ENCODE results near the gene ETV6. TPM values are rescaled to one million over a fixed set of nuclear protein-coding genes. Genes with fewer than 3 reads are reported as not detected.
"Not testable (repeated sequence)": the region's sequence is repeated elsewhere in the genome, so short reads cannot be mapped to it uniquely, and the experiment has no call there.

The ETV6 gene
- total and polyA plus RNA-seq, 2 of the 8 experiments (the other 6 are each of a cell fraction or from before 2014, with no cell fraction given), result 5.5 to 23.9 TPM

DNA sequence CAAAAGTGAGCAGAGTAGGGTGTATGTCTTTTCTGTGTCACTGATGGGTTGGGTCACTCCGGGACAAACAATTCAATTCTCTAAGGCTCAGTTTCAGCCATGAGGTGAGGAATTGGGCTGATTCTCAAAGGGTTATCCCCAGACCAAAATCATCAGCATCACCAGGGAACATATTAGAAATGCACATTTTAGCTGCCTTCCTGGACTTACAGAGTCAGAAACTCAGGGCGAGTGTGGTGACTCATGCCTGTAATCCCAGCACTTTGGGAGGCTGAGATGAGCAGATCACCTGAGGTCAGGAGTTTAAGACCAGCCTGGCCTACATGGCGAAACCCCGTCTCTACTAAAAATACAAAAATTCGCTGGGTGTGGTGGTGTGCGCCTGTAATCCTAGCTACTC lies 21.8 kb upstream of the ETV6 start:
- not testable (repeated sequence) for H2BK20ac ChIP-seq (ENCODE audit: low read length); H3K14ac ChIP-seq (ENCODE audit: insufficient read length); DNase-seq (ENCODE audit: low read depth in 1 of 2, low spot score in 2 of 2); H4K8ac ChIP-seq (ENCODE audit: extremely low read depth, insufficient read depth, low read length); H4K91ac ChIP-seq (replicated peaks; ENCODE audit: insufficient read length, low read length); H3K79me2 ChIP-seq (ENCODE audit: control insufficient read depth in 1 of 2, insufficient read depth in 2 of 2, low read length in 2 of 2); H4K5ac ChIP-seq (ENCODE audit: insufficient read length, low read depth, low read length); FAIRE-seq; H3K4me2 ChIP-seq (ENCODE audit: insufficient read depth in 1 of 2, low read depth in 2 of 2, low read length in 2 of 2); H3K18ac ChIP-seq (ENCODE audit: extremely low read depth, low read length); H3K27ac ChIP-seq (ENCODE audit: low read depth, low read length); H2BK120ac ChIP-seq (replicated peaks; ENCODE audit: low read depth, low read length); H3K4me3 ChIP-seq (ENCODE audit: extremely low read depth in 1 of 4, insufficient read depth in 2 of 4, low read depth in 3 of 4, low read length in 4 of 4); H3K4ac ChIP-seq (replicated peaks; ENCODE audit: insufficient read length, low read depth, low read length); H3K23me2 ChIP-seq (ENCODE audit: low read depth, low read length); H3K9ac ChIP-seq (replicated peaks in 1 of 4; ENCODE audit: extremely low read depth in 1 of 4, low read depth in 3 of 4, low read length in 3 of 4); H2AFZ ChIP-seq (ENCODE audit: low read length); H3K4me1 ChIP-seq (replicated peaks in 1 of 4; ENCODE audit: control insufficient read depth in 3 of 4, insufficient read depth in 4 of 4, low read length in 3 of 4); H3K36me3 ChIP-seq (ENCODE audit: control insufficient read depth in 2 of 4, insufficient read depth in 4 of 4, low read length in 3 of 4); H2BK12ac ChIP-seq (ENCODE audit: low read depth, low read length); H3K27me3 ChIP-seq (replicated peaks in 1 of 4; ENCODE audit: control insufficient read depth in 3 of 4, extremely low read depth in 1 of 4, insufficient read depth in 3 of 4, low read length in 3 of 4); H4K20me1 ChIP-seq (replicated peaks in 1 of 2; ENCODE audit: control insufficient read depth in 1 of 2, insufficient read depth in 2 of 2, low read length in 2 of 2); H3K23ac ChIP-seq (ENCODE audit: insufficient read length); H3K79me1 ChIP-seq (ENCODE audit: low read depth, low read length); H3K9me3 ChIP-seq (ENCODE audit: insufficient read depth in 2 of 2, low read depth in 1 of 2, low read length in 1 of 2); H2BK15ac ChIP-seq (ENCODE audit: low read length); H2AK5ac ChIP-seq (ENCODE audit: low read depth, low read length); H3K56ac ChIP-seq (replicated peaks; ENCODE audit: insufficient read length, low read depth, low read length); H2BK5ac ChIP-seq (ENCODE audit: low read depth, low read length)
- POLR2A ChIA-PET (ENCODE audit: partially characterized antibody), result interaction anchor here (0.7 to 2.8 kb wide), 8 partner anchors 8 to 47 kb away, joined by 3 to 7 read pairs (median 3); no protein-coding TSS in a partner anchor
- 95% methylated on average over 6 of the region's 6 CpGs; no CpG with 5 or more reads in 1 of the 2 experiments for WGBS, 2 experiments (ENCODE audit: extremely low coverage in 1 of 2, insufficient coverage in 1 of 2, insufficient read length in 1 of 2, insufficient replicate concordance in 2 of 2, low coverage in 1 of 2, low lambda C conversion rate in 2 of 2, missing lambda C conversion rate in 1 of 2)
- CTCF ChIA-PET (ENCODE audit: partially characterized antibody), result interaction anchor here (1.0 to 5.5 kb wide), 3 partner anchors 46 to 106 kb away, joined by 3 to 39 read pairs (median 3); no protein-coding TSS in a partner anchor

Measured in H1 (cell line).